HG03342 (cell line): ENCODE results near the gene JAM2.
"Not testable (repeated sequence)": the region's sequence is repeated elsewhere in the genome, so short reads cannot be mapped to it uniquely, and the experiment has no call there.

ENCODE experiments used
- ATAC-seq: cut with Tn5 transposase; IDR thresholded peaks from one replicate; pipeline ENCODE4 v1.9.1; 2021; ENCODE audit warnings: mild to moderate bottlenecking, moderate library complexity; ENCODE audit not compliant: unreplicated experiment

The JAM2 gene

GRCh38 chr21:25714066-25714465 is 75.0 kb downstream of the JAM2 start:
- not testable (repeated sequence) for ATAC-seq

- no peak for ATAC-seq
These were observed 78.6 kb downstream of the JAM2 start for GRCh38 chr21:25717491-25718147.

- ATAC-seq = no peak
These were observed 82.9 kb downstream of the JAM2 start for GRCh38 chr21:25721987-25722386.

GRCh38 chr21:25722631-25723030 is 83.6 kb downstream of the JAM2 start:
- no peak for ATAC-seq

- no peak for ATAC-seq
These were observed 93.2 kb downstream of the JAM2 start for GRCh38 chr21:25732091-25732760.

- peak; percentile 6 for ATAC-seq
These were observed 95.0 kb downstream of the JAM2 start for GRCh38 chr21:25733859-25734653.

GRCh38 chr21:25734654-25734903 is 95.5 kb downstream of the JAM2 start:
- peak; percentile 0 for ATAC-seq

GRCh38 chr21:25734904-25735645 is 96.0 kb downstream of the JAM2 start, which contains the start of the genes ATP5PF and GABPA:
TSS of gene ATP5PF (minus strand) at chr21:25734904. CDS start at chr21:25729794, 5,110 bp downstream.
TSS of gene GABPA (plus strand) at chr21:25734972. CDS start at chr21:25741599, 6,627 bp downstream.
- ATAC-seq = peak; percentile 90

GRCh38 chr21:25735646-25736597 is 96.9 kb downstream of the JAM2 start:
- ATAC-seq = peak; percentile 5

- ATAC-seq = no peak
These were observed 98.4 kb downstream of the JAM2 start for GRCh38 chr21:25737421-25737820.

GRCh38 chr21:25742900-25743299 is 103.8 kb downstream of the JAM2 start:
- no peak for ATAC-seq

GRCh38 chr21:25744854-25745253 is 105.8 kb downstream of the JAM2 start:
- no peak for ATAC-seq

GRCh38 chr21:25750085-25750484 is 111.0 kb downstream of the JAM2 start:
- no peak for ATAC-seq

- ATAC-seq = no peak
These were observed 113.4 kb downstream of the JAM2 start for GRCh38 chr21:25752416-25752815.

GRCh38 chr21:25756190-25756932 is 117.3 kb downstream of the JAM2 start:
- no peak for ATAC-seq

- no peak for ATAC-seq
These were observed 118.5 kb downstream of the JAM2 start for GRCh38 chr21:25757531-25757930.

GRCh38 chr21:25759573-25759972 is 120.5 kb downstream of the JAM2 start:
- ATAC-seq = no peak

GRCh38 chr21:25760061-25760460 is 121.0 kb downstream of the JAM2 start:
- no peak for ATAC-seq

GRCh38 chr21:25760677-25761076 is 121.6 kb downstream of the JAM2 start:
- ATAC-seq = no peak
